ENCODE results near the gene AGPAT3. TPM values are rescaled to one million over a fixed set of nuclear protein-coding genes. Genes with fewer than 3 reads are reported as not detected.

Gene AGPAT3
- total RNA-seq, 6 experiments from 2014 or later, result 56.9 to 111 (median 95.3) TPM

DNA sequence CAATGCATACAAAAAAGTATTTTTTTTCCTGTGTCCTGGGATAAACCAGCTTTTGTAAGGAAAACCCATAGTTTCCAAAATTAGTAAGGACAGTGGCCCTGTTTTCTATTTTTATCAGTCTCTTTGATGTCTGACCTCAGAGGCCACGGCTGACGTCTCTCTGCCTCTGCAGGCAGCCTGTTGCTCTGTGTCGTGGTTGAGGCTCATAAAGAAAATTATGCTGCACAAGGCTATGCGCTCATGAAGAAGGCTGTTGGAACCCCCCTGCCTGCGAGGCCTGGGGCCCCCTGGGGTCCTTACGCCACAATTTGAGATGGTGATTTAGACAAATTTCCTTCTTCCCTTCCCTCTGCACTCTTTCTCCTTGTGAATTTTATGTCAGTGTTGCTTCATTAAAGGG, 48.9 kb downstream of the AGPAT3 start:
- Histone ChIP-seq H3K27me3 (no peaks in the 10 kb centered on the region), H3K4me1 (peaks cover 0 to 39% (median 16%) of the 10 kb centered on the region in 4 donors), H3K9me3 (no peaks in the 10 kb centered on the region), H3K36me3 (no peaks in the 10 kb centered on the region), H3K4me3 (no peak overlapping the region), H3K27ac (no peak overlapping the region)
- WGBS (ENCODE audit: insufficient coverage, low coverage, low lambda C conversion rate, missing lambda C conversion rate), result 28% methylated on average over 6 of the region's 6 CpGs
- DNase-seq (no peak), ATAC-seq (no peak)
- TF ChIP-seq POLR2A (IDR thresholded peaks at IDR 0.05) (no peak), CTCF (IDR thresholded peaks at IDR 0.05) (no peak)
- intact Hi-C loops (cut with DNase I), result loop anchor here in 1 of 2 donors (5.0 kb wide), 1 partner anchor 47 kb away; the partner anchor contains the start of gene AGPAT3

DNA sequence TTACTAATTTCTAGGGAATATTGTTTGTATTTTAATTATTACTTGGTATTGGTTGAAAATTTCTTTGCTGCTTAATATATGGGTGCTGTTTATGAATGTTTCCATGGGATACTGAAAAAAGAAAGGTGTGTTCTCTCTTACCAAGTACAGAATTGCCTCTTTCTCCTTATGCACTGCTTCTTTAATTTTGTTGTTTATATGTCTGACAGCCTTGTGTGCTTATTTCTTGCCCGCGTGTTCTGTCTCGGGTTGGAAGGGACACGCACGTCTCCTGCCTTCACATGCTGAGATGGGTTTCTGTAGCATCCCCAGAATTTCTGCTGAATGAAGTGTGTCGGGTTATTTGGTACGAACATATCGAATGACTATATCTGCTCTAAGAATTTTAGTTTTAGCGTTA, 51.1 kb downstream of the AGPAT3 start:
- H3K27me3 ChIP-seq, result no peaks in the 10 kb centered on the region
- no peak overlapping the region for H3K4me3 ChIP-seq
- ATAC-seq, result no peak
- DNase-seq, result no peak
- H3K9me3 ChIP-seq, result no peaks in the 10 kb centered on the region
- WGBS (ENCODE audit: insufficient coverage, low coverage, low lambda C conversion rate, missing lambda C conversion rate), result 76% methylated on average over 9 of the region's 9 CpGs
- no peak for TF ChIP-seq CTCF (IDR thresholded peaks at IDR 0.05)
- TF ChIP-seq POLR2A (IDR thresholded peaks at IDR 0.05), result no peak
- peaks cover 0 to 34% (median 15%) of the 10 kb centered on the region in 4 donors for H3K4me1 ChIP-seq
- intact Hi-C loops (cut with DNase I), result no loop called here
- no peak overlapping the region for H3K27ac ChIP-seq
- H3K36me3 ChIP-seq, result no peaks in the 10 kb centered on the region

GRCh38 chr21:43916691-43917514, 51.9 kb downstream of the AGPAT3 start:
- H3K4me1 ChIP-seq, result peaks cover 0 to 34% (median 17%) of the 10 kb centered on the region in 4 donors
- no peaks in the 10 kb centered on the region for H3K36me3 ChIP-seq
- no peak overlapping the region for H3K27ac ChIP-seq
- no peaks in the 10 kb centered on the region for H3K27me3 ChIP-seq
- DNase-seq, result peak in 2 of 3 donors; percentile 29 to 48
- peak in 1 of 4 donors; percentile 14 for ATAC-seq
- TF ChIP-seq CTCF (IDR thresholded peaks at IDR 0.05), result no peak
- no peak for TF ChIP-seq POLR2A (IDR thresholded peaks at IDR 0.05)
- WGBS (ENCODE audit: insufficient coverage, low coverage, low lambda C conversion rate, missing lambda C conversion rate), result 64% methylated on average over 18 of the region's 35 CpGs
- intact Hi-C loops (cut with DNase I), result no loop called here
- no peak overlapping the region for H3K4me3 ChIP-seq
- no peaks in the 10 kb centered on the region for H3K9me3 ChIP-seq

DNA sequence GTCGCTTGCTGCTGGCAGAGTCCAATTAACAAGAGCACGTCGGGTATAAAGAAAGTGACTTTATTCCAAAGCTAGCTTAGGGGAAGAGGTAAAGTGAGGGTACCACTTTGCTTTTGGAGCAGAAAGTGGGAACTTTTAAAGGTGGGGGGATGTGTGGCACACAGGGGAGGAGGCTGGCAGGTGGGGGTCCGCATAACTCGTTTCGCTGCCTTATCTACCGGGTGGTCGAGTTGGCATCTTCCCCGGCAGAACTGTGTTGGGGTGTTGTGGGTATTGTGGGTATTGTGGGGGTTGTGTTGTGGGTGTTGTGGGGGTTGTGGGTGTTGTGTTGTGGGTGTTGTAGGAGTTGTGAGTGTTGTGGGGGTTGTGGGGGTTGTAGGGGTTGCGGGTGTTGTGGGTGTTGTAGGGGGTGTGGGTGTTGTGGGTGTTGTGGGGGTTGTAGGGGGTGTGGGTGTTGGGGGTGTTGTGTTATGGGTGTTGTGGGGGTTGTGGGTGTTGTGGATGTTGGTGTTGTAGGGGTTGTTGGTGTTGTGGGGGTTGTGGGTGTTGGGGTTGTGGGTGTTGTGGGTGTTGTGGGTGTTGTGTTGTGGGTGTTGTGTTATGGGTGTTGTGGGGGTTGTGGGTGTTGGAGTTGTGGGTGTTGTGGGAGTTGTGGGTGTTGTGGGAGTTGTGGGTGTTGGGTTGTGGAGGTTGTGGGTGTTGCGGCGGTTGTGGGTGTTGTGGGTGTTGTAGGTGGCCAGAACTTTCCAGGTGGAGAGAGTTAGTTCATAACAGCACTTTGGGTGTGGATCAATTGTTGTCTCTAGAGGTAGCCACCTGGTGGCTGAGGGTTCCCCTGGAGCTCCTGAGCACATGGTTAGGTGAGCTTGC, 52.7 kb downstream of the AGPAT3 start:
- no peak overlapping the region for H3K4me3 ChIP-seq
- intact Hi-C loops (cut with DNase I), result no loop called here
- H3K27ac ChIP-seq, result no peak overlapping the region
- ATAC-seq (peak in 3 of 4 donors; percentile 6 to 40 (median 26)), DNase-seq (peak in 2 of 3 donors; percentile 17 to 31)
- H3K36me3 ChIP-seq, result no peaks in the 10 kb centered on the region
- no peaks in the 10 kb centered on the region for H3K9me3 ChIP-seq
- no peaks in the 10 kb centered on the region for H3K27me3 ChIP-seq
- WGBS (ENCODE audit: insufficient coverage, low coverage, low lambda C conversion rate, missing lambda C conversion rate), result 76% methylated on average over 12 of the region's 12 CpGs
- peaks cover 0 to 31% (median 15%) of the 10 kb centered on the region in 4 donors for H3K4me1 ChIP-seq
- TF ChIP-seq POLR2A (IDR thresholded peaks at IDR 0.05), result no peak
- TF ChIP-seq CTCF (IDR thresholded peaks at IDR 0.05), result peak in 2 of 4 donors; percentile 9 to 21

Data from right lobe of liver (tissue), 6 donors.